Measurements from ENCODE around the gene SLC1A1. TPM values are rescaled to one million over a fixed set of nuclear protein-coding genes. Genes with fewer than 3 reads are reported as not detected.

SLC1A1 gene
- total RNA-seq: 4.2 and 7.2 TPM in 2 replicates

DNA sequence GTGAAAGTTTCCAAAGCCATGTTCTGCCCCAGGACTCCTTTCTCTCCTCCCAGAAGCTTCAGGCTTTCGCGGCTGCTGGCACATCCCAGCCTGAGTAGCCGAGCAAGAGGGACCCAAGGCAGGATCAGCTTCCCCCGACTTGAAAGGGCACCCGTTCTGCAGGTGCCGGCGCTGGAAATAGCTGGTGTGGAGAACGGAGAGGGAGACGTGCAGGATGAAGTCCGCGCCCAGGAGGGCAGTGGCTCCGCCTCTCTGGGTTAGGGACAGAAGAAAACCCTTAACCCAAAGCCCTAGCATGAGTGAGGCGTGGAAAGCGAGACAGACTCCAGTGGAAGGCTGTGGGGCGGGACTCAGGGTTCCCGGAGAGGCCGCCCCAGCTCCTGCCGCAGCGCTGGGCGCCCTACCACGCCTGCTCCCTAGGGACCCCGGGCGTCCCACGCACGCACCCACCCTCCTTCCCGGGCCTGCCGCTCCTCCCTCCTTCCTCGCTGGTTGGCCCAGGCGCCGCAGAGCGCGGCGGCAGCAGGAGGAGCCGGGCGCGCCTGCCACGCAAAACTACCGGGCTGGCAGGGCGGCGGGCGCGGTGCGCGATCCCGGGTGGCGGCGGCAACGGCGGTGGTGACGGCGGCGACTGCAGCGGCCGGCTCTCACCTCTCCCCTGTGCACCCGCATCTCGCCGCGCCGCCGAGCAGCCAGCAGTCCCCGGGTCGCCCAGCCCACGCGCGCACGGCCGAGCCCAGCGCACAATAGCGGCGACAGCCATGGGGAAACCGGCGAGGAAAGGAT is at the start of gene SLC1A1:
Gene SLC1A1 (plus strand): TSS at position 550 of the 786 bp plus-strand sequence. CDS start 212 bp downstream, at position 762.
- DNase-seq (ENCODE audit: low read depth in 2 of 2): peak in 1 of 2 donors; percentile 46

DNA sequence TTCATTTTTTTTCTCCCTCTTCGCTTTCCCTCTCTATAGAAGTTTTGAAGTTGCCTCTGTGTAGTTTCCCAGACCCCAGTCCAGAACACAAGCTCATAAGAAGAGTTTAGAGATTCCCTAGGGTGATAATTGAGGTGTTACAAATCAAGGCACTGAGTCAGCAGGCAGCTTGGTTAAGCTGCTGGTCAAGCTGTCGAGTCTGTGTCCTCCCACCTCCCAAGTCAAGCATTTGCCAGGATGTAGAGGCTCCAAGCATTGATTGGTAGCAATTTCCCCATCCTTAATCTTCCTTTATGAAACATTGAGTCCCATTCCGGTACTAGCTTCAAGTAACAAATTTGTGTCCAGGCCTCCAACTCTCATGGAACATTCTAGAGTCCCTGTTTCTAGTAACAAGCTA is 47.5 kb upstream of the SLC1A1 start:
- no peak for DNase-seq (ENCODE audit: low read depth in 2 of 2)

DNA sequence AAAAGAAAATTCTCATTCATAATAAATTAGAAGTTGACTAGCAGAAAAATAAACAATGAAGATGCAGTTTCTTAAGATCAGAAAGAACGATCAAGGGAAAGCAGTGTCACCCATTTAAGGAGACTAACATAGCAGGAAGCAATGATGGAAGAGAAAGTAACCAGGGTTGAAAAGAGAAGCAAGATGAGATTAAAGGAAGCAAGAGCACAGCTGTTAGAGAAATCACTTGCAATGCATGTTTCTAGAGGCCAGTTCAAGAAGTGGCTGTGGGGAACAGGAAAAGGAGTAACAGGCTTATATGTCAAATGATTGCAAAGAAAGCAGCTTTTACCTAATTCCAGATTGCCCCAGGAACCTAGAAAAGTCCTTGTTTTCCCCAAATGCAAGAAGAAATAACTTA is 46.8 kb upstream of the SLC1A1 start:
- no peak for DNase-seq (ENCODE audit: low read depth in 2 of 2)

DNA sequence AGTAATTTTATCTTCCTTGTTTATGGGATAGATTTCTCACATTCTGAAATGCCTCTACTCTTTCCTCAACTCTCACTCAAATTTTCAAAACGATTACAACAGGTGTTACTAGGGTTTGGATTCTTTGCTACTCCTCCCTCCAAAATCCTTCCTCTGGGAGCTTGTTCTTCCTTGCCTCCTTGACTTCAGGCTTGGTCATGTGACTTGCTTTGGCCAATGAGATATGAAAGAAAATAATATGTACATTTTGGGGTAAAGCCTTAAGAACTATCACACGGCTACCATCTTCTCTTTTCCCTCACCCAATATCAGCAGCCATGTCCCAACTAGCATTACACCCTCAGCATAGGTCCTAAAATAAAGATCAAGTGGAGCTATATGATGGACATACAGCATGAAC is 28.8 kb upstream of the SLC1A1 start:
- no peak for DNase-seq (ENCODE audit: low read depth in 2 of 2)

DNA sequence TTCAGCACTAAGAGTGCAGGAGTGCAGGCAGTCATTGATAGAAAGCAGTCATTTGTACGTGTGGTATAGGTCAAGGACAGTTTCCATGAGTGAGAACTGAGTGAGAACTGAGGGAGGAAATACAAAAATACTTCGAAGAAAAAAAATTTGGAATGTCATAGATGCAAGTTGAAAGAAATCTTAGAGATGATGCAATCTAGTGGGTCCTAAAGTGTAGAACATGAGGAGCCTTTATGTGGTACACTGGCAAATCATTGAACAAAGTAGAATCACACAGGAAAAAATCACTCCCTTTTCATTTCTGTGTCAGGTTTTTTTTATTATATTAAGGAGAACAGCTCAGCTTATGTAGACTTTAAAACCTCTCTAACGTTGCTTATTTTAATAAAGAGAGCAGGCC is 26.4 kb upstream of the SLC1A1 start:
- DNase-seq (ENCODE audit: low read depth in 2 of 2): no peak

DNA sequence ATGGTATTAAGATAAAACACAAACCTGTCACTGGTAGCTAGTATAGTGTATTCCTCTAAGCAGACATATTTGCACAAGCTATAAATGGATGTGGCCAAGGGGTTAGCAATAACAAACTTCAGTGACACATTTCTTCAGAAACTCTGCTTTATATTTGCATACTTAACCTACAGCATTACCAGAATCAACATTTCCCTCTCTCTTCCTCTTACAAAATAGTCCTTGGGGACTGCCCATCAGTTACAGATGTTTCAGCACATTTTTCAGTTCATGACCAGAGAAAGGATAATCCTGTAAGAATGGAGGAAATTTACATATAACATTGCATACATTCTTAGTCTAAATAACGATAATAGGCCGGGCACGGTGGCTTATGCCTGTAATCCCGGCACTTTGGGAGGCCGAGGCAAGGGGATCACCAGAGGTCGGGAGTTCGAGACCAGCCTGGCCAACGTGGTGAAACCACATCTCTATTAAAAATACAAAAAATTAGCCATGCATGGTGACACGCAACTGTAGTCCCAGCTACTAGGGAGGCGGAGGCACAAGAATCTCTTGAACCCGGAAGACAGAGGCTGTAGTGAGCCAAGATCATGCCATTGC is 25.3 kb upstream of the SLC1A1 start:
- DNase-seq (ENCODE audit: low read depth in 2 of 2): no peak

DNA sequence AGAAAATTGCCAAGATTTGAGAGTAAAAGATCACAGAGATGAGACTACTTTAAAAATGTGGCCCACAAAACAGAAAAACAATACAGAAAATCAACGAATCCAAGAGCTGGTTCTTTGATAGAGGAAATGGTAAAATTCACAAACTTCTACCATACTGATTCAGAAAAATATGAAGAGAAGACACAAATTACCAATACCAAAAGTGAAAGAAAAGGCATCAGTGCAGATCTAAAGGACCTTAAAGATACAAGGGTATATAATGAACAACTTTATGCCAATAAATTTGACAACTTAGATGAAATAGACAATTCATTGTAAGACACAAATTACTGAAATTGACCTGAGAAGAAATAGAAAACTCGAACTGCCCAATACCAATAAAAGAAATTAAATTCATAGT is 24.4 kb upstream of the SLC1A1 start:
- DNase-seq (ENCODE audit: low read depth in 2 of 2): no peak

DNA sequence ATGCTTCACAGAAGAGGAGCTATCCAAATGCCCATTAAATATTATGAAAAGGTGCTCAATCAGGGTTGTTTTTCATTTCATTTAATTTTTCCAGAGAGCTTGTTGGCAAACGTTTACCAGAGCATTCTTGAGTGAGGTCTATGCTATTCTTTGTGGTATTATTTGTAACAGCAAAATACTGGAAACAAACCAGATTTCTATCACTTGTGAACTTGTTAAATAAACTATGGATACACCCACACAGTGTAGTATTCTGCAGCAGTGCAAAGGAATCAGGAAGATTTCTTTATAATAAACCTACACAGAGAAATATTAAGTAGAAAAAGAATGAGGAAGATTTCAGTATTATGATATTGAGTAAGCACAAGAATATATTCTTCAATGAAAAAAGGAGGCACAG is 15.0 kb upstream of the SLC1A1 start:
- no peak for DNase-seq (ENCODE audit: low read depth in 2 of 2)

DNA sequence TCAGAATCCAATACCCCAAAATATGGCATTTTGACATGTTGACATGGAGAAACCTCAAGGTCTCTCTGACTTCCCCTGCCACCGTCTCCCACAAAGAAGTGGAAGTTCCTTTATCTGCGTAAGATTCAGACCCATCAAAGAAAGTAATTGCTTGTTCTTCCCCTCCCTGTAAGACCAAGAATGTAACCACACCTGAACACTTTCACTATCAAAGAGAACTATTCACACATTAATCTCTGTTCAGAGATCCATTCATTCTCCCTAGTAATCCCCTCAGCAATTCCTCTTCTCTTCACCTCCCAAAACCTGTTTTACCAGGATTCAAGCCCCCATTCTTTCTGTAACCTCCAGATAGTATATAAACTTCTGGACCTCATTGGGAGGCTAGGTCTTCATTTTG is 4.1 kb upstream of the SLC1A1 start:
- DNase-seq (ENCODE audit: low read depth in 2 of 2): no peak

DNA sequence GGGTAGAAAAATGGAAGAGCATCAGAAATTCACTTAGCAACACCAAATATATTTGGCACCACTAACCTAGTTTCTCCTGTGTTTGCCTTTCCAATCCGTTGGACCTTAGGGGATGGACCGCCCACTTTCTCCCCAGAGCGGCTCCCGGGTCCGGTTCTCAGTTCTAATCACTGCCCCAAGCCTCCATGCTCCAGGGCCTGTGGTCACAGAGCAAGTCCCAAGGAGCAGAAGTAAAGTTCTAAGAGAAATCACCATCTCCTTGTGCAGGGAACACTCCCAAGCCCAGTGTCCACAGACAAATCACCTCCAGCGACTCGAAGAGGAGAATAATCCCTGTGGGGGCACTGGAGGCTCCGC is 728 bp upstream of the SLC1A1 start:
- DNase-seq (ENCODE audit: low read depth in 2 of 2): peak in 1 of 2 donors; percentile 16

DNA sequence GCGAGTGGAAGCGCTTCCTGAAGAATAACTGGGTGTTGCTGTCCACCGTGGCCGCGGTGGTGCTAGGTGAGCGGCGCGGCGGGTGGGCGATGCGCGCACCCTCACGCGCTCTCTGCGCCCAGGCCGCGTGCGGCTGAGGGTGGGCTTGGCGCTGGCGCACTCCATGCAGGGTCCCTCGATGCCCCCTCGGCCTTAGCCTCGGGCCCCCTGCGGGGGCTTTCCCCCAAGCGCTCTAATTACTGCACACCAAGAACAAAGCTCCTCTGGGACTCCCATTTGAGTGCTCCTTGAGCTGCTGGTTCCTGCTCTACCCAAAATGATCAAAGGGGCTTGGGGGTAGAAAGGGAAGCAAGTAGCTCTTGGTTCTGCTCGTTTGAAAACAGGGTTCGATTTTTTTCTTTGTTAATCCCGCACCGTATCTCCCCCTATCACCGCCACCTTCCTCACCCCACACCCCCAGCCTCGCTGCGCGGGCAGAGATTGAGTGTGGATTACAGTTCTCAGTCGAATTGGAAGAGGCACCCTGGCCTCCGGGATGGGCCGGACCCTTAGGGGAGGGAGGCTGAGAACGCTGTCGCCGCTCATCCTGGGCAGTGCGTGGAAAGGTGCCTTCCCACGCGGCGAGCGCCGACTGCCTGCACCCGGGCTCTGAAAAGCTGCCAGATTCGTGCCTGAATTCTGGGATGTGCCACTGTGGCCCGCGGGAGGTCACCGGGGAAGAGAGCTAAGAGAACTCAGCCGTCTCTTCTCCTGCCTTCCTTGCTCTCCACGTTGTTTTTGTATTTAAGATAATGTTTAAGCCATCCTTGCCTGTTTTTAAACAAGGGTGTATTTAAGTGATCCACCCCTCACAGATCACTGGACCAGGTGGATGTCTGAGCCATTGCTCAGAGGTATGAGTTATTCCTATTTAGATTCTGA is 697 bp downstream of the SLC1A1 start:
- DNase-seq (ENCODE audit: low read depth in 2 of 2): no peak

DNA sequence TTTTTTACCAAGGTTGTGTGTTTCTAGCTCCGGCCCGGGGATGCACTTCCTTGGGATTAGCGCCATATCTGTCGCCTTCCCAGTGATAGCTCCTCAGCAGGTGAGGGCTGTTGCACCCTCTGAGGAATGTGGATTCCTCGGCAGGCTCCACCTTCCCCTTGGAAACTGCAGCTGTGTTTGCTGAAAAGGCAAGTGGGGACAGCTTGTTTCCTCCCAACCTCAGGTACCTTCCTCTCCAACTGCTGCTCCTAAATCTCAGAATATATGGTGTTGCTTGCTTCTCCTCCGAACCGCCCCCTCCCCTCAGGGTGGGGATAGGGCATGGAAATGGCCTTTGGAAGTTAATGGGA is 1.3 kb downstream of the SLC1A1 start:
- no peak for DNase-seq (ENCODE audit: low read depth in 2 of 2)

DNA sequence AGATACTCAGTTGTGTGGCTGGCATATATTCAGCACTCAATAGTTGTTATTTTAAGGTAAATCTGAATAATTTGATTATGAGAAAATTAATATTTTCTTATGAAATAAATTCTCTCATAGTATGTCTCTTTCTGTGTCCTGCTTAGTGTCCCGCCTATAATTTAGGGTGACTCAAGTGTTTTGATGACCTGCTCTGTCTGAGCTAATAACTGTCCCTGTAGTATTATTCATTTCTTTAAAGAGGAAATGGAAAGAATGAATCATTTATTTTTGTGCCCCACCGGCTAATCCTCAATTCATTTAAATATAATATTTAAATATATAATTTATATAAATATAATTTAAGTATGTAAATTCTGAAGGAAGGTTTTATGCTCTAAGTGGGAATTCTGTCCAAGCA is 4.1 kb downstream of the SLC1A1 start:
- peak; percentile 45 to 75 for DNase-seq (ENCODE audit: low read depth in 2 of 2)

DNA sequence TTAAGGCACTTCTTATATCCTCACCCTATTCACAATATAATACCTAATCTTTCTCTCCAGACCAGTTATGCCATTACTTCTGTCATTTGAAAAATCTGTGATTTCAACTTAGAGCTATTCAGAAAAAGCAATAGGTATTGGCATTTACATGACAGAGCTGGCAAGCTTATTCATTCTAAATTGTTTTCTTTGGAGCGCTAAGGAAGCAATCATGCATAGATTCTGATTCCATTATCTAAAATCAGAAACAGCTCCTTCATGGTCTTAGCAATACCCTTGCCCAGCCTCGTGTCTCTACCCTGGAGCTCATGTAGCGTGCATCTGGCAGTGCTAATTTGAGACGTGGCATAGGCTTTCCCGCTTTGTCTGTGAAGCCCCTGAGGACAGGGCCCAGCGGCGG is 4.5 kb downstream of the SLC1A1 start:
- DNase-seq (ENCODE audit: low read depth in 2 of 2): peak in 1 of 2 donors; percentile 18

DNA sequence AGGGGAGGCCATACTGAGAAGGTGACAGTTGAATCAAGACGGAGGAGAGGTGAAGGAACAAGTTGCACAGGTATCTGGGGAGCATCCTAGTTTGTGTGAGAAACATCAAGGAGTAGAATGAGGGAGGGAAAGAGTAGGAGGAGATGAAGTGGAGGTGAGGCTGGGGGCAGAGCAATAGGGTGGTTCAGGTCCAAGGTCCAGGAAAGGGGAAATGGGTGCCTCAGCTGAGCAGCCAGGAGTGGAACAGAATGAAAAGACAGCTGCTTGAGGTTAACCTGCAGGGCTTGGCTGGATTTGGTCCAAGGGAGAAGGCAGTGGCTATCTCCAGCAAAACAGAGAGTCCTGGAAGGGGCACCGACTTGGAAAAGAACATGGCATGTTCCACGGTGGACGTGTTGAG is 5.3 kb downstream of the SLC1A1 start:
- no peak for DNase-seq (ENCODE audit: low read depth in 2 of 2)

DNA sequence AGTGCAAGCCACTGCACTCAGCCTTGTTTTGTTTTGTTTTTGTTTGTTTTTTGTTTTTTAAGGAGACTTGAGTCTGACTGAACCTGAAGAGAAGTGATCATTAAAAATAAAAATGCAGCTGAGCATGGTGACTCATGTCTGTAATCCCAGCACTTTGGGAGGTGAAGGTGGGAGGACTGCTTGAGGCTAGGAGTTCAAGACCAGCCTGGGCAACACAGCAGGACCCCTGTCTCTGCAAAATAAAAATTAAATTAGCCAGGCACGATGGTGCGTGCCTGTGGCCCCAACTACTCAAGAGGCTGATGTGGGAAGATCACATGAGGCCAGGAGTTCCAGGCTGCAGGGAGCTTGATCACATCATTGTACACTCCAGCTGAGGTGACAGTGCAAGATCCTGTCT is 6.2 kb downstream of the SLC1A1 start:
- no peak for DNase-seq (ENCODE audit: low read depth in 2 of 2)

DNA sequence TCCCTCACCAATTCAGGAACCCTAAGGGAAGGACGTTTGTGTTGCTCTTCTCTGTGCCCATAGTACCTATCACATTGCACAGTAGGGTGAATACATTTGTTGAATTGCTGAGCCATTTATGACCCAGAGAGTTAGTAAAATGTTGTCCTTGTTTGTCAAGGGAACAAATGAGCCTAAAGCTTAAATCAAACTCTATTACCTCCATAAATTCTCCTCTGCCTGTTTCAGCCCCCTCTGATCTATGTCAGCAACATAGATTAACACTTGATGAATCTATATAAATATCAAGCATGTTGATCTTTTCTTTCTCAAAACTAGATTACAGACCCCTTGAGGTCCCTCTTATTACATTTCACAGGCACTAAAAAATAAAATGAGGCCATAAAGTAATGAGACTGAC is 7.1 kb downstream of the SLC1A1 start:
- DNase-seq (ENCODE audit: low read depth in 2 of 2): no peak

DNA sequence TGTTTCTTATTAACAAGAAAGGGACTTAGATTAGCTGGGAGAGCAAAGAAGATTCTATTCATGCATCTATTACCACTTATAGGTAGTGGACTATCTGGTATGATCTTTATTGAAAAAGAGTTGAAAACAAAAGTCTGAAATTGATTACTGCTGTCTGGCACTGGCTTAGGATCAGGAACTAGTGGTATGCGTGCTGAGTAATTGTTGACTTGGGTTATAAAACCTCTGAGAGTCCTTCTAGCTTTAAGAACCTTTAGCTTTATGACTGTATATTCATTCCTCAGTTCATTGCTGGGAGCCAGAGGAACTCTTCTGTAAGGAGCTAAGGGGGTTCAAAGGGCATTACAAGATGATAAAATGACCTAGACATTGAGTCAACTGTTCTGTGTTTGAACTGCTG is 7.6 kb downstream of the SLC1A1 start:
- peak in 1 of 2 donors; percentile 56 for DNase-seq (ENCODE audit: low read depth in 2 of 2)

DNA sequence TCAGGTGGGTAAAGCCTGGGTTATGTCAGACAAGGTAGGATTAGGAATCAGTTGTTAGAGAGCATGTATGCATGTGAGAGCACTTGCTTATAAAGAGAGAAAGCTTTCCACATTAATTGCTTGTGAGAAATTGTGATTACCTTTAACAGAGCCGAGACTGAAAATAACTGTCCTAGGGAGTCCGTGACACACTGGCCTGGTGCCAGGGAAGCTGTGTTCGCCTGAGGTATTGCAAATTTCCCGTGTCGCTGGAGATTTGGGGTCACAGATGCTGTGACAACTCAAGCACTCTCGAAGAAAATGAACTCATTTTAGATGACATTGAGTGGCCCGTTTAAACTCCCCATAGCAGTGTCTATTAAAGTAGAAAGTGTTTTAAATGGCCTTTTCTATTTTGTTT is 9.6 kb downstream of the SLC1A1 start:
- peak in 1 of 2 donors; percentile 19 for DNase-seq (ENCODE audit: low read depth in 2 of 2)

DNA sequence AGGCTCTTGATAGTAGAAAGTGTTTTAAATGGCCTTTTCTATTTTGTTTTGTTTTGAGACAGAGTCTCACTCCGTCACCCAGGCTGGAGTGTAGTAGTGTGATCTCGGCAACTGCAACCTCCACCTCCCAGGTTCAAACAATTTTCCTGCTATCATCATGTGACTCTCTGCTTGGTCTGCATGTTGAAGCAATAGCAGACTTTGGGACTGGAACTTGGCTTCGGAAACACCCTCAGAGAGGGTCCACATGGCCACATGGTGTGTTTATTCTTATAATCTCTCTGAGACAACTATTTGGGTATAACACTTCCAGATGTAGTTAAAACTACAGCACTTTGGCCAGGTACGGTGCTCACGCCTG is 10.9 kb downstream of the SLC1A1 start:
- DNase-seq (ENCODE audit: low read depth in 2 of 2): no peak

DNA sequence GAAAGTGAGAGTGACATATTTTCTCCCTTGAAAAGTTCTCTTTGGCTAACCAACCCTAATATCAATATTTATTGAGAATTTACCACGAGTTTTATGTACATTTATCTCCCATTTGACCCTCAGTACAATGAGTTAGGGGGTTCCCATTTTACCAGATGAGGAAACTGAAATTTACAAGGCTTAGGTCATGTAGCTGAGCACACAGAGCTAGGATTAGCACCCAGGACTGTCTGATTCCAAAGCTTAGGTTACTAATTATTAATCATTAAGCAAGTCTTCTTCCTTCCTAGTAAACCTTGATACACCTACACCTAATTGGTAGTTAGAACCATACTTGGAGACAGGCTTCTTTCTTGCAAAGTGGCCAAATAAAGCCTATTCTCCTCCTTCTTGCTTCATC is 12.2 kb downstream of the SLC1A1 start:
- no peak for DNase-seq (ENCODE audit: low read depth in 2 of 2)

DNA sequence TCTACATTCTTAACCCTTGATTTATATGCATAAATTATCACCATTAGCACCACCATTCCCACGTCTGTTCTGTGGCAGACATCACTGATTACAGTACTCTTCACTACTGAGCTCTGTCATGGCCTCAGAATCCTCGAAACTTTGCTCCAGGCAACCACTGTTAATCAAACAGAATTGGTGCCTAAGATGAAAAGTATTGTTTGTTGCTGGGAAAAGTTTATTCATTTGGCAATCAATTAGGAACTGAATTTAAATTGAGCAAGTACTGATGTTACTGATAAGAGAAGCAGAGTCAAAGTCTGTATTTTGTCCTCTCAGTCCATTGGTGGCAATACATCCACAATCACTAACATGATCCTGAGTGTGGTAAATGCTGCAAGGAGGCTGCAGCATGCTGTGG is 12.8 kb downstream of the SLC1A1 start:
- no peak for DNase-seq (ENCODE audit: low read depth in 2 of 2)

DNA sequence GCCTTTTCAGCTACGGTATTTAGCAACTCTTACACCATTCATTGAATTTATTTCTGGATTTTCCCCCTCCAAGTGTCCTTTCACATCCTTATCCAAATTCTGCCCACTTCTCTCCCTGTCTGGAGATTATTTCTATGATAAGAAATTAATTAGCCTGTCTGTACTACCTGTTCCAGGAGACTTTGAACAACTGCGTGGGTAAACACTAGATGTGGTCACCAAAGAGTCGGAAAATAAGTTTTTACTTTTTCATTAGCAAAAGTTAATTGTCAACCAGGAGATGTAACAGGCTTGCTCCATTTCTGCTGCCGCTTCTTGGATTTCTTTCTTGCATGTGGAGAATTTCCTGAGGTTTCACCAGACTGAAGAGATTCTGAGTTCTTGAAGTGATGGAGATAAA is 14.0 kb downstream of the SLC1A1 start:
- DNase-seq (ENCODE audit: low read depth in 2 of 2): no peak
